RCC 7860 (cell line): Measurements from ENCODE around the gene GPSM1.

ENCODE experiments used
- DNase-seq: peaks from one replicate; pipeline ENCODE4 v3.0.0-alpha.2; 2015; ENCODE audit warnings: low spot score
- FAIRE-seq: peaks from 2 replicates; lab custom pipeline; 2012; peaks lifted over from hg19 to GRCh38; lab: Jason Lieb, UNC

GPSM1 gene

GRCh38 chr9:136290508-136291000 lies 36.8 kb upstream of the GPSM1 start:
- FAIRE-seq (no peak), DNase-seq (no peak)

- FAIRE-seq, result no peak
- DNase-seq, result no peak
These were observed 35.9 kb upstream of the GPSM1 start for GRCh38 chr9:136291306-136292025.

GRCh38 chr9:136292026-136292538 lies 35.3 kb upstream of the GPSM1 start:
- DNase-seq, result no peak

GRCh38 chr9:136292591-136293448 lies 34.5 kb upstream of the GPSM1 start:
- DNase-seq (no peak), FAIRE-seq (no peak)

More at GRCh38 chr9:136292026-136292538, 35.3 kb upstream of the GPSM1 start:
- no peak for FAIRE-seq

- DNase-seq (no peak), FAIRE-seq (no peak)
These were observed 33.8 kb upstream of the GPSM1 start for GRCh38 chr9:136293476-136294077.

GRCh38 chr9:136294437-136294836 lies 32.9 kb upstream of the GPSM1 start:
- FAIRE-seq (no peak), DNase-seq (no peak)

- FAIRE-seq, result no peak
- DNase-seq, result no peak
These were observed 32.3 kb upstream of the GPSM1 start for GRCh38 chr9:136295055-136295454.

- DNase-seq, result no peak
- no peak for FAIRE-seq
These were observed 31.6 kb upstream of the GPSM1 start for GRCh38 chr9:136295542-136296433.

- no peak for FAIRE-seq
- DNase-seq, result peak; percentile 11
These were observed 30.8 kb upstream of the GPSM1 start for GRCh38 chr9:136296434-136297015.

- DNase-seq (no peak), FAIRE-seq (no peak)
These were observed 30.2 kb upstream of the GPSM1 start for GRCh38 chr9:136297016-136297691.

GRCh38 chr9:136297766-136298735 lies 29.3 kb upstream of the GPSM1 start:
- FAIRE-seq (no peak), DNase-seq (no peak)

GRCh38 chr9:136299116-136299515 lies 28.2 kb upstream of the GPSM1 start:
- FAIRE-seq, result no peak
- no peak for DNase-seq

- DNase-seq (no peak), FAIRE-seq (no peak)
These were observed 27.8 kb upstream of the GPSM1 start for GRCh38 chr9:136299541-136299940.

- FAIRE-seq (no peak), DNase-seq (no peak)
These were observed 27.3 kb upstream of the GPSM1 start for GRCh38 chr9:136300016-136300545.

- FAIRE-seq (no peak), DNase-seq (no peak)
These were observed 26.5 kb upstream of the GPSM1 start for GRCh38 chr9:136300866-136301265.

GRCh38 chr9:136302527-136302926 lies 24.8 kb upstream of the GPSM1 start:
- FAIRE-seq, result no peak
- no peak for DNase-seq

- DNase-seq, result no peak
- no peak for FAIRE-seq
These were observed 24.1 kb upstream of the GPSM1 start for GRCh38 chr9:136303066-136303824.
